ENCODE data around the gene KIF5C. TPM values are rescaled to one million over a fixed set of nuclear protein-coding genes. Genes with fewer than 3 reads are reported as not detected.

The KIF5C gene
- total RNA-seq, 1 donor from 2014 or later: 0.58 TPM

DNA sequence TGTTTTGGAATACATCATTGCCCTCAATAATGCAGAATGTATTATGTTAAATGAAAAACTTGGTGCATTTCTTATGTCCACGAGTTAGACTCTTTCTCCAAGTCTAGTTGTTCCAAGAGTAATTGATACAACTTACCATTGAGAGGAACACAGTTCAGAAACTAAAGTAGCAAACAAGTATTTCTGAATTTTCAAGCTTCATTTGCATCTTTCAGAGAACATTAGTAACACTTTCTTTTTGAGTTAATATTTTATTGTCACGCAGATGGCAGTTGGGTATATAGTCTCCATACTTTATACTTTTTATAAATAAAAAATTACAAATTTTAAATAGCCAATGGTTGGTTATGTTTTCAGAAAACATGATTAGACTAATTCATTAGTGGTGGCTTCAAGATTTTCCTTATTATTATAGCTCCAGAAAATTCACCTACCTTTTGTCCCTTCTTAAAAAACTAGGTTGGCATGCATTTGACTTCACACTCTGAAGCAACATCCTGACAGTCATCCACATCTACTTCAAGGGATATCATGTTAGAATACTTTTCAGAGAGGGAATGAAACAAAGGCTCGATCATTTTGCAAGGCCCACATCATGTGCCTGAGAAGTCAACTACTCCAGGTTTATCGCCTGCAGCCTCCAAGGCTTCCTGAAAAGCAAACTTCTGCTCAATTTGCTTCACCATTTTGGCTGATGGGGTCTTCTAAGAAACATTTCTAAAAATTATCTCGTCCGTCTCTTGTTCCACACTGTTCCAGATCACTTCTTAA lies 193.4 kb downstream of the KIF5C start:
- DNase-seq (ENCODE audit: extremely low read depth, low read depth, low spot score): no peak

DNA sequence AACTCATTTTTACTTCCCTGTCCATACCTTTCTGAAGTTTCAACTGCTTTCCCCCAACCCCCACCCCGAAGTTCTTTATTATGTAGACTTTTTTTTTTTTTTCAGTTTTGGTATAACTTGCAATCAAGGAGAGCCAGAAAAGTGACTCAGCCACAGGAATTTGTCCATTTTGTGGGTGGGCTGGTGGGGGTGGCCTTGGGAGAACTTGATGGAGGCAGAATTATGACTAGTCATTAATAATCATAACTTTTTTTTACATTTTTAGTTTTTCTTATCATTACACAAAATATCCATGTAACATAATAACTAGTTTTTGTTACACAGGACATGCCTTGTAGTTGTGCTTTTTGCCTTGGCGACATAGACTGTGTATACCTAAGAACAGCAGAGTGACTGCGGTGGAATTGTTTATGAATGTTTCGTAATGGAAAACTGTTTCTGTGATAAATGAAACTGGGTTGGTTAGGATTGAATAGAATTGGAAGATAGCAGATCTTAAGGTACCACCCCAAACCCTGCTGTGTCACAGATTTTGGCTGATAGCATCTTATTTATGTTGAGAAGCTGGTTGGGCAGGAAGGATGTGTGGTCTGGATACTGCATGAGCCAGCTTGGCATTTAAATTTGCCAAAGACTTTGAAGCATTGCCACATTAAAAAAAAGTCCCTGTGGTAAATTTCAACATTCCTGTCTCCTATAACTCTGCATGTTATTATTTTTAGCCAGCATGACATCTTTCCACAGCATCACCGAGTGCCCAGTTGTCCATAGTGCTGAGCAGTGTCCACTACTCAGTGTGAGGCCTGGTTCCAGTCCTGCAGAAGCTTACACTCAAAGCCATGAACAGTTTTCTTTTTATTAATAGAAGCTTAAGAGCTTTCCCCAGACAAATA lies 194.2 kb downstream of the KIF5C start:
- DNase-seq (ENCODE audit: extremely low read depth, low read depth, low spot score): no peak

DNA sequence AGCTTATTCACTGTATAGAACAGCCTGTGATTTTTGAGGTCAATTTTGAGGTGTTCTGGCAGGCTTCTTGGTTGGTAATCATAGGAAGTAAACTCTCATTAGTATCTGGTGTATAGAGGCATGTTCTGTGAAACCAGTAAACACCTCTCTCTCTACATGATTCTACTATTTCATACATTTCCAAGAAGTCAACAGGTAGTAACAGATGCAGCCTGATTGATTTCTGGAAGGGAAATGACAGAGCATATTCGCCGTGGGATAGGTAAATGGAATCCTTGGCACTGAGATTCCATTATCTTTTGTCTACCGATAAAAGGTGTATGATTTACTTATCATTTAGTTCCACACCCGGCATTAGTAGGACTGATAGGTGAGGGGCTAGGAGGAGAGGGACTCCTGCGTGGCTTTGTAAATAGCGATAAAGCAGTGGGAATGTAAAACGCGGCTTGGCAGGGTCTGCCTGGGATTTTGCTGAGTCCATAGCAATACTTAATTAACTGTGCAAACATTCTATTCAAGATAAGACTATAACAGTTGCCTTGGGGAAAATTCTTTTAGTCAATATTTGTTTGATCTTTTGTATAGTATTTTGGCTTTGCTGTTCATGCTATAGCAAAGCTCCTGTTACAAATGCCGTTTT lies 195.8 kb downstream of the KIF5C start:
- no peak for DNase-seq (ENCODE audit: extremely low read depth, low read depth, low spot score)

DNA sequence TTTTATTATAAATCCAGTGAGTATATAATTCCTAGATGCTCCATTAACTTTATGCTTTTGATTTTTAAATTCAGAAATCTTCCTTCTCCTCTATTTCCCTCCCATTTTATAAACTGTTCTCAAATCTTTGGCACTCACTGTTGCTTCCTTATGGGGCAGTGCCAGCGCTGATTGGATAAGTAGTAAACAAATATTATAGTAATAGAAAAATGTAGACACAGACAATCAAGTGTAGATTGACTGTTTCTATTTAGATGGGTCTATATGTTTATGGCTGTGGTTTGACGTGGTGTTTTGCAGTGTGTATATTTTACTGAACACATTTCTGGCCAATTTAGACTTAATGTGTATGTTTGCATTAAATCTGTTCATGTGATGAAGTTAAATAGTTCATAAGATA lies 200.1 kb downstream of the KIF5C start:
- DNase-seq (ENCODE audit: extremely low read depth, low read depth, low spot score): no peak

DNA sequence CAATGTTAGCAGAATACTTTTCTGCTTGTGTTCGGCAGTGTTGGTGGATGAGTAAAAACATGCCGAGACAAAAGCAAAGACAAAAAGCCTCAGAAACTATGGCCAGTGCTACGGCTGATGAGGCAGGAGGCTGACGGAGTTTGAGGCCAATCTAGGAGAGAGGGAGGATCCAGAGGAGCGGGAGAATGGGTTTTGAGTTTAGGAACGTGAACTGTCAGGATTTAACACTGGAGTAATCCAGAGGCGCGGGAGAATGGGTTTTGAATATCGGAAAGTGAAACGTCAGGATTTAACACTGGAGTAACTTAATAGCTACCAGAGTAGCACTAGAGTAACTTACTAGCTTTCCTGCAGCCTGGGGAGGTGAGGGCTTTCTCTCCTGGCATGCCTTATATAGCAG lies 200.8 kb downstream of the KIF5C start:
- no peak for DNase-seq (ENCODE audit: extremely low read depth, low read depth, low spot score)

Other genes starting within 250 kb of the KIF5C start
- 9.4 and 16.0 TPM in 2 replicates for gene EPC2, start 230.5 kb upstream of the KIF5C start, total RNA-seq
- 0.53 and 1.3 TPM in 2 replicates for gene LYPD6B, start 163.5 kb downstream of the KIF5C start, total RNA-seq